Transverse colon (tissue), 4 donors: Measurements from ENCODE around the gene ABHD16B. TPM values are rescaled to one million over a fixed set of nuclear protein-coding genes. Genes with fewer than 3 reads are reported as not detected.
"Not testable (repeated sequence)": the region's sequence is repeated elsewhere in the genome, so short reads cannot be mapped to it uniquely, and the experiment has no call there.

ENCODE experiments used
- DNase-seq: peaks from one replicate; pipeline ENCODE4 v3.0.0-alpha.2; 2019
- H3K27ac ChIP-seq, 4 donors: fragments of 200-600 bp; sonication (generic); 2 replicates each; pipeline ENCODE4 v1.5.1; 2016 to 2018; ENCODE audit warnings: inconsistent platforms in 4 of 4
- H3K27me3 ChIP-seq: fragments of 200-600 bp; sonication (generic); 2 replicates; pipeline ENCODE4 v1.5.1; 2017; ENCODE audit warnings: inconsistent platforms
- H3K36me3 ChIP-seq, 4 donors: fragments of 200-600 bp; sonication (generic); 2 replicates each; pipeline ENCODE4 v1.5.1; 2017 to 2019; ENCODE audit warnings: inconsistent platforms in 4 of 4
- H3K4me1 ChIP-seq, 4 donors: fragments of 200-600 bp; sonication (generic); 2 replicates each; pipeline ENCODE4 v1.5.1; 2017 to 2020; ENCODE audit warnings: inconsistent platforms in 4 of 4
- H3K4me3 ChIP-seq, 4 donors: fragments of 200-600 bp; sonication (generic); 1 replicate in 1 of 4; 2 replicates in 3 of 4; pipeline versions ENCODE4 v1.5.1 to v1.6.1; 2017 to 2019; ENCODE audit warnings: inconsistent platforms in 4 of 4
- H3K9me3 ChIP-seq, 2 donors: fragments of 200-600 bp; sonication (generic); 2 replicates each; pipeline ENCODE4 v1.5.1; 2017 to 2019; ENCODE audit warnings: inconsistent platforms in 2 of 2
- EP300 ChIP-seq: sonication (generic); formaldehyde crosslinking; IDR thresholded peaks from one replicate; pipeline ENCODE4 v1.6.1; 2017; ENCODE audit warnings: antibody characterized with exemption, low read depth
- POLR2A ChIP-seq: fragments of 450-650 bp; IDR thresholded peaks from one replicate; pipeline ENCODE4 v1.6.1; 2016; ENCODE audit warnings: antibody characterized with exemption, mild to moderate bottlenecking, moderate library complexity
- POLR2AphosphoS5 ChIP-seq, 3 donors: sonication (generic); formaldehyde crosslinking; IDR thresholded peaks; one replicate each; pipeline ENCODE4 v1.6.1; 2016; ENCODE audit warnings: antibody characterized with exemption in 3 of 3
- WGBS, 2 donors: methylation state at CpG; one replicate each; pipeline ENCODE4 v1.1.5; 2018; ENCODE audit warnings: low coverage in 1 of 2; 5-methylcytosine and 5-hydroxymethylcytosine counted together
- in situ Hi-C, 4 donors: fragments of 200-750 bp; cut with MboI; loops; one replicate each; pipeline versions ENCODE4 v1.15.0 to v1.15.1; 2017; ENCODE audit warnings: low sequenced_read_pairs in 3 of 4, low pct_ligation_motif_present in 1 of 4, low pct_unique_long_range_greater_than_20kb in 1 of 4
- intact Hi-C: fragments of 100-400 bp; cut with DNase I; formaldehyde crosslinking; loops from one replicate; pipeline ENCODE4 v1.15.1; 2023; ENCODE audit warnings: low total_unique reads
- total RNA-seq, 4 donors: library from RNA; depleted of rRNA; stranded (reverse); fragments of >200 nt; gene quantifications; one replicate each; pipeline ENCODE4 v1.1.0, GENCODE V29; 2016
- TF ChIP-seq, protein P1 (sequence below), 5 experiments: fragments of 200-600 bp in 3 of 5; fragments of 450-650 bp in 2 of 5; sonication (generic) in 3 of 5; IDR thresholded peaks; 1 replicate in 2 of 5; 2 replicates in 3 of 5; pipeline ENCODE4 v1.5.1; 2016 to 2017; ENCODE audit warnings: antibody characterized with exemption in 5 of 5, inconsistent platforms in 3 of 5, mild to moderate bottlenecking in 2 of 5, moderate library complexity in 1 of 5

The ABHD16B gene
- total RNA-seq, 4 donors from 2014 or later = not detected

DNA sequence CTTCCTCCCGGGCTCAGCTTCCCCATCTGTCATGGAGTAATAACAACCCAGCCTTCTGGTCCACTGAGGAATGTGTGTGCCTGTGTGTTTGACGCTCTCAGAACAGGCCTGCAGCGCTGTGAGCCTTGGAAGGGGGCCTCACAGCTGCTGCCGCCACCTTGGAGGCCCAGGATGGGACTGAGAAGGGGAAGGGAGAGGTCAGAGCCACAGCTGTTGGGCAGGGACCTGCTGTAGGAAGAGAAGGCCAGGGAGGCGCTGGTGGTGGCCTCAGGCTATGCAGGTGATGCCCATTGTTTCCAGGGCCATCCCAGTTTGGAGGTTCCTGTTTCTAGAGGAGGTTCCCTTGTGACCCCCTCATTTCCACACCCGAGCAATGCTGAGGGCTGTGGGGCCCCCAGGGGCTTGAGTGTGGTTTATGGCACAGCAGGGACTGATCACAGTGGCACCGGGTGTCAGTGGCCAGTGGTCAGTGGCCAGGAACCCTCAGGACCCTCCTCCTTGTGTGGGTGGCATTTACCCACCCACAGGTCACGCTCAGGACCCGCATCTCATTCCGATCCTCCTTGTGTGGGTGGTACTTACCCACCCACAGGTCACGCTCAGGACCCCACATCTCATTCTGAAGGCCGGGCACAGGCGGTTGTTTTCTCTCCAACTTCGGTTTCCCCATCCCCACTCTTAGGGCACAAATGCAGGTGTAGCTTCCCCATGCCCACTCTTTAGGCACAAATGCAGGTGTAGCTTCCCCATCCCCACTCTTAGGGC, 17.8 kb downstream of the ABHD16B start:
- intact Hi-C loops = no loop called here
- WGBS, 2 donors = 93% methylated on average over 3 to 14 of the region's 14 CpGs
- no peaks in the 10 kb centered on the region for H3K4me1 ChIP-seq

DNA sequence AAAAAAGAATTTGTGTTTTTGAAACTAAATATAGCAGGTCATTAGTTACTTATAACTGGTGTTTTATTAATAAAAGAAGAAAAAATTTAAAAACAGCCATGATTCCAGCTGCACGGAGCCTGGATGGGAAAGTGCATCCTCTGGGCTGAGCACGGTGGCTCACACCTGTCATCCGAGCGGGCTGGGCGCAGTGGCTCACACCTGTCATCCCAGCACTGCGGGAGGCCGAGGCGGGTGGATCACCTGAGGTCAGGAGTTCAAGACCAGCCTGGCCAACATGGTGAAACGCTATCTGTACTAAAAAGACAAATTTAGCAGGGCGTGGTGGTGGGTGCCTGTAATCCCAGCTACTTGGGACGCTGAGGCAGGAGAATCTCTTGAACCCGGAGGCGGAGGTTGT, 19.6 kb downstream of the ABHD16B start:
- H3K27me3 ChIP-seq, H3K4me1 ChIP-seq, H3K27ac ChIP-seq, intact Hi-C loops, in situ Hi-C loops, H3K9me3 ChIP-seq, H3K4me3 ChIP-seq, DNase-seq: not testable (repeated sequence)
- H3K36me3 ChIP-seq = peaks cover 0 to 22% (median 8%) of the 10 kb centered on the region in 4 donors
- 80 to 96% methylated on average over 3 to 13 of the region's 13 CpGs for WGBS, 2 donors

More for the DNA sequence above, 17.8 kb downstream of the ABHD16B start:
- H3K9me3 ChIP-seq = no peaks in the 10 kb centered on the region
- H3K4me3 ChIP-seq = no peak overlapping the region
- TF ChIP-seq, protein P1, sequence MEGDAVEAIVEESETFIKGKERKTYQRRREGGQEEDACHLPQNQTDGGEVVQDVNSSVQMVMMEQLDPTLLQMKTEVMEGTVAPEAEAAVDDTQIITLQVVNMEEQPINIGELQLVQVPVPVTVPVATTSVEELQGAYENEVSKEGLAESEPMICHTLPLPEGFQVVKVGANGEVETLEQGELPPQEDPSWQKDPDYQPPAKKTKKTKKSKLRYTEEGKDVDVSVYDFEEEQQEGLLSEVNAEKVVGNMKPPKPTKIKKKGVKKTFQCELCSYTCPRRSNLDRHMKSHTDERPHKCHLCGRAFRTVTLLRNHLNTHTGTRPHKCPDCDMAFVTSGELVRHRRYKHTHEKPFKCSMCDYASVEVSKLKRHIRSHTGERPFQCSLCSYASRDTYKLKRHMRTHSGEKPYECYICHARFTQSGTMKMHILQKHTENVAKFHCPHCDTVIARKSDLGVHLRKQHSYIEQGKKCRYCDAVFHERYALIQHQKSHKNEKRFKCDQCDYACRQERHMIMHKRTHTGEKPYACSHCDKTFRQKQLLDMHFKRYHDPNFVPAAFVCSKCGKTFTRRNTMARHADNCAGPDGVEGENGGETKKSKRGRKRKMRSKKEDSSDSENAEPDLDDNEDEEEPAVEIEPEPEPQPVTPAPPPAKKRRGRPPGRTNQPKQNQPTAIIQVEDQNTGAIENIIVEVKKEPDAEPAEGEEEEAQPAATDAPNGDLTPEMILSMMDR (IDR thresholded peaks at IDR 0.05) = no peak
- no peak for TF ChIP-seq POLR2AphosphoS5 (IDR thresholded peaks at IDR 0.05)
- no peak for TF ChIP-seq EP300
- no peak for TF ChIP-seq POLR2A
- DNase-seq = no peak
- H3K27me3 ChIP-seq = no peaks in the 10 kb centered on the region
- peaks cover 0 to 35% (median 17%) of the 10 kb centered on the region in 4 donors for H3K36me3 ChIP-seq
- in situ Hi-C loops = no loop called here
- no peak overlapping the region for H3K27ac ChIP-seq

DNA sequence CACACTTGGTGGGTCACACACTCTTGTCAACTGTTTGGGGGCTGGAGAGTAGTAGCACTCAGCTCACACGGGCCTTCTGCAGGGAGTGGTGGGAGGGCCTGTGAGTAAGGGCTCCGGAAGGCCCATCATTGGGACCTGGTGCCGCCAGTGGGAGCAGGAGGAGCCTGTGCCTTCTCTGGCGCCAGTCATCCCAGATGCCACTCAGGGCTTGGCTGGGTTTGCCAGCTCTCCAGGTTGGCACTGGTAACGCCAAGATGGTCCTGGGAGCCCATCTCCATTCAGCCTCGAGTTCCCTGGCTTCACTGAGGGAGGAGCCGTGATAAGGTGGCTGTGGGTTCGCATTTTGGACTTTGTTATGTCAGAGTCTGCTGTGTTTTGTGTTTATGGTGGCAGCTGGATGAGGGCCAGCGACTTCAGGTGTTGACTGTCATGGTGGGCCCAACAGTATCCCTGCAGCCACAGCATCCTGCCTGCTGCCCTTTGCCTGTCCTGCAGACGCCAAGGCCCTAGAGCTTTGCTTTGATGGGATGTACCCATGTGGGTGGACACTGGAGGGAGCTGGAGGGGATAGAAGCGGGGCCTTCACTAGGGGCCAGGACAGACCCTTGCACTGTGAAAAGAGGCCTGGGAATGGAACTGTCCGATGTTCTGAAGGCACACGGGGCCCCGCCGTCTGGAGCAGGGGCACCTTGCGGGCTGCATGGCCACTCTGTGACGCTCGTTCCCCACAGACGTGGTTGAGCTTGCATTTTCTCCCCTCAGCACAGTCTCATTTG, 20.3 kb downstream of the ABHD16B start:
- no peak for DNase-seq
- WGBS, 2 donors = 86% methylated on average over 19 of the region's 19 CpGs; no CpG with 5 or more reads in 1 of the 2 donors
- peaks cover 0 to 14% (median 4%) of the 10 kb centered on the region in 4 donors for H3K36me3 ChIP-seq
- TF ChIP-seq EP300 (no peak), POLR2AphosphoS5 (IDR thresholded peaks at IDR 0.05) (no peak), POLR2A (no peak)
- TF ChIP-seq, protein P1 (IDR thresholded peaks at IDR 0.05) = no peak
- H3K4me3 ChIP-seq = no peak overlapping the region
- in situ Hi-C loops (no loop called here), intact Hi-C loops (no loop called here)
- no peaks in the 10 kb centered on the region for H3K9me3 ChIP-seq
- no peaks in the 10 kb centered on the region for H3K4me1 ChIP-seq
- H3K27ac ChIP-seq = no peak overlapping the region
- no peaks in the 10 kb centered on the region for H3K27me3 ChIP-seq

DNA sequence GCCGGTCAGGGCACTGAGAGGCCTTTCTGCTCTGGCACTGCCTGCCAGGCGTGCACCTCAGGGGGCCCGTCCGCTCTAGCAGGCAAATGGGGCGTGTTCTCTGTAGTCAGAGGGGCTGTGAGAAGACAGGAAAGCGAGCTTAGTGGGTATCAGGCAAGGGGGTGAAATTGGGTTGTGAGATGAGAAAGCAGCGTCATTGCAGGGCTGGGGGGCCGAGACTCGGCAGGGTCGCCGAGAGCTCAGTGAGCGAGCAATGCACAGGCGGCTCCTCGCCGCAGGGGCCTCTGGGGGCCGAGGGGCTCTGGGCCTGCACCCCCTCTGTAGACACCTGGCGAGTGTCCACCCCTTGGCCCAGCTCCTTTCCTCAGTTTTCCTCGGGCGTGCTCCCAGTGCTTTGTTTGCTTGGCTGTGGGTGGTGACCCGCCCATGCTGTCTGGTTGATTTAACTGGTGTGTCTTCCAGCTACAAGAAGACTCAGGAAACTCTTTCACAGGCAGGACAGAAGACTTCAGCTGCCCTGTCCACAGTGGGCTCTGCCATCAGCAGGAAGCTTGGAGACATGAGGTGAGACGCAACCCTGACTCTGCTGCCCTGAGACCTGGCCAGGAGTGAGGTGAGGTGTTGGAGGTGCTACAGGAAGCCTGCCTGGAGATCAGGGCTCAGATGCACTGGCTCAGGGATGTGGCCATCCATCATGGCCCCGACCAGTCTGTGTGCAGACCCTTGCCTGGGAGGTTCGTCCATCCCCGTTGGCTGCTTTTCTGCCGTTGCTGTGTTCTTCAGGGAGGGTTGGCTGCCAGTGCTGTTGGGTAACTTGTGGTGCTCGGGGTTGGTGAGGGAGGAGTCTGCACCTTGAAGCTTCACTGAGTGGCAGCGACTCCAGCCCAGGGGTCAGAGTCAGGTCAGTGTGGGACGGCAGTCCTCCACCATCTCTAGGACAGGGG, 21.2 kb downstream of the ABHD16B start:
- in situ Hi-C loops = no loop called here
- Histone ChIP-seq H3K4me1 (no peaks in the 10 kb centered on the region), H3K36me3 (peaks cover 0 to 13% (median 4%) of the 10 kb centered on the region in 4 donors), H3K4me3 (no peak overlapping the region), H3K27ac (no peak overlapping the region), H3K27me3 (no peaks in the 10 kb centered on the region), H3K9me3 (no peaks in the 10 kb centered on the region)
- TF ChIP-seq, protein P1 (IDR thresholded peaks at IDR 0.05) = no peak
- TF ChIP-seq POLR2A (no peak), POLR2AphosphoS5 (IDR thresholded peaks at IDR 0.05) (no peak), EP300 (no peak)
- WGBS, 2 donors = 91% methylated on average over 28 of the region's 28 CpGs; no CpG with 5 or more reads in 1 of the 2 donors
- intact Hi-C loops = no loop called here
- no peak for DNase-seq
